ENCODE measurements around the gene MTM1.

DNA sequence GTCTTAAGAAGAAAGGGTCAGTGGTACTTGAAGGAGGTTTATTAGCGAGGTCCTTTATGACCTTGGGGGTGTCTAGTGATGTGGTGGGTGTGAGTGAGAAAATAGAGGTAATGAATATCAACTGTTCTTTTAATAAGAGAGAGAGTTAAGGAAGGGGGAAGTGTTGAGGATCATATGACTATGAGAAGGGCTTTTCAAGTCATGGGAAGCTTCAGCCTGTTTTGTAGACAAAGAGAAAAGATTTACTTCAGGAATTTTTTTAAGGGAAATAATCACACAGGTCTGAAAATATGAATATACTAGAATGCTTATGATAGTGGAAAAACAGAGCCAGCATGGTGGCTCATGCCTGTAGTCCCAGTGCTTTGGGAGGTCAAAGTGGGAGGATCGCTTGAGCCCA, 83.5 kb downstream of the MTM1 start:
- TF ChIP-seq EP300 (IDR thresholded peaks at IDR 0.05; ENCODE audit: borderline replicate concordance) (no peak), MAX (IDR thresholded peaks at IDR 0.05) (no peak), YY1 (IDR thresholded peaks at IDR 0.05; ENCODE audit: low read depth) (no peak), FOXM1 (IDR thresholded peaks at IDR 0.05; ENCODE audit: borderline replicate concordance, low read depth) (no peak), RAD21 (IDR thresholded peaks at IDR 0.05; ENCODE audit: low read depth) (no peak), CEBPB (IDR thresholded peaks at IDR 0.05) (no peak), EGR1 (IDR thresholded peaks at IDR 0.05) (no peak), TAF1 (IDR thresholded peaks at IDR 0.05; ENCODE audit: low read depth) (no peak), USF1 (IDR thresholded peaks at IDR 0.05) (no peak)

Data from Ishikawa (cell line).